K562 (cell line): ENCODE results near the gene ATP9B. TPM values are rescaled to one million over a fixed set of nuclear protein-coding genes. Genes with fewer than 3 reads are reported as not detected.

Experiments used
- ATAC-seq: fragments of 200-7000 bp; cut with Tn5 transposase; 3 replicates; pipeline ENCODE4 v1.9.1; 2020; ENCODE audit warnings: moderate library complexity
- BruUV-seq: library from RNA; stranded (reverse); fragments of 400-500 nt; replicated peaks from 2 replicates; lab custom pipeline; 2021; lab: Mats Ljungman, UMichigan
- CTCF ChIA-PET: fragments of 300-600 bp; formaldehyde crosslinking; extraction: SDS; loops from one replicate; lab custom pipeline; 2021; ENCODE audit warnings: low intra/inter-chr PET ratio; lab: Yijun Ruan, JAX
- POLR2A ChIA-PET: fragments of 300-600, 350-650 bp; sonication (Branson Sonifier 250); formaldehyde crosslinking; extraction: SDS; loops from one replicate; lab custom pipeline; 2021; ENCODE audit warnings: antibody characterized with exemption, inconsistent platforms; lab: Yijun Ruan, JAX
- DNase-seq, 4 experiments: peaks; one replicate each; pipeline versions ENCODE4 v3.0.0 to v3.0.0-alpha.2; 2011 to 2018; ENCODE audit warnings: low spot score in 3 of 4, mixed read lengths in 3 of 4; ENCODE audit errors: extremely low read depth in 1 of 4
- FAIRE-seq: peaks from 2 replicates; lab custom pipeline; 2011; peaks lifted over from hg19 to GRCh38; lab: Jason Lieb, UNC
- H2AFZ ChIP-seq: 2 replicates; pipeline ENCODE4 v1.6.0; 2011; ENCODE audit warnings: low read depth, low read length, control low read depth, inconsistent platforms
- H3K27ac ChIP-seq: fragments of 200-600 bp; 3 replicates; pipeline ENCODE4 v1.8.0; 2011; ENCODE audit warnings: low read depth, mild to moderate bottlenecking, control low read depth, inconsistent platforms, low read length, moderate library complexity, mixed read lengths; ENCODE audit errors: extremely low read depth
- H3K27me3 ChIP-seq, 2 experiments: fragments of 300-600 bp in 1 of 2; 2 replicates in 1 of 2; 3 replicates in 1 of 2; pipeline versions ENCODE4 v1.6.0 to v1.8.0; 2011; ENCODE audit warnings: inconsistent platforms in 2 of 2, low read length in 2 of 2, mild to moderate bottlenecking in 1 of 2, mixed read lengths in 1 of 2, moderate library complexity in 1 of 2; ENCODE audit not compliant: control insufficient read depth in 2 of 2, insufficient read depth in 2 of 2
- H3K36me3 ChIP-seq: fragments of 300-600 bp; 3 replicates; pipeline ENCODE4 v1.8.0; 2011; ENCODE audit warnings: mild to moderate bottlenecking, low read length, inconsistent platforms; ENCODE audit not compliant: control insufficient read depth, insufficient read depth
- H3K4me1 ChIP-seq, 2 experiments: fragments of 200-600 bp in 1 of 2; replicated peaks in 1 of 2; 2 replicates in 1 of 2; 3 replicates in 1 of 2; pipeline versions ENCODE4 v1.5.1 to v1.8.0; 2011; ENCODE audit warnings: inconsistent platforms in 2 of 2, low read length in 2 of 2, mild to moderate bottlenecking in 1 of 2, mixed read lengths in 1 of 2, moderate library complexity in 1 of 2; ENCODE audit not compliant: control insufficient read depth in 2 of 2, insufficient read depth in 2 of 2
- H3K4me2 ChIP-seq: 2 replicates; pipeline ENCODE4 v1.6.1; 2011; ENCODE audit warnings: low read length, control low read depth, inconsistent platforms, mixed read lengths; ENCODE audit not compliant: insufficient read depth
- H3K4me3 ChIP-seq: fragments of 200-600 bp; sonication (generic), shearing (Covaris generic); 2 replicates; pipeline ENCODE4 v1.5.1; 2016; ENCODE audit warnings: control low read depth, inconsistent platforms
- H3K79me2 ChIP-seq: fragments of 200-600 bp; 3 replicates; pipeline ENCODE4 v1.8.0; 2011; ENCODE audit warnings: low read length, inconsistent platforms; ENCODE audit not compliant: control insufficient read depth, insufficient read depth
- H3K9ac ChIP-seq, 2 experiments: 2 replicates each; pipeline versions ENCODE4 v1.6.0 to v1.6.1; 2011; ENCODE audit warnings: low read depth in 2 of 2, low read length in 2 of 2, control low read depth in 1 of 2, inconsistent platforms in 1 of 2, mild to moderate bottlenecking in 1 of 2, mixed read lengths in 1 of 2; ENCODE audit not compliant: insufficient read depth in 1 of 2
- H3K9me1 ChIP-seq: one replicate; pipeline ENCODE4 v1.6.0; 2011; ENCODE audit warnings: inconsistent platforms, mild to moderate bottlenecking, low read length, moderate library complexity; ENCODE audit not compliant: control insufficient read depth, insufficient read depth
- H3K9me3 ChIP-seq: replicated peaks from 2 replicates; pipeline ENCODE4 v1.5.1; 2011; ENCODE audit warnings: low read depth, low read length, inconsistent platforms; ENCODE audit not compliant: control insufficient read depth, insufficient read depth
- H4K20me1 ChIP-seq: replicated peaks from 2 replicates; pipeline ENCODE4 v1.6.1; 2011; ENCODE audit warnings: low read length, inconsistent platforms, mixed read lengths; ENCODE audit not compliant: control insufficient read depth, insufficient read depth
- BRD9 ChIP-seq: fragments of 450-650 bp; IDR thresholded peaks from 2 replicates; pipeline ENCODE4 v1.6.1; 2018; ENCODE audit warnings: low read depth; ENCODE audit not compliant: partially characterized antibody
- FOXP1 ChIP-seq: sonication (generic); formaldehyde crosslinking; IDR thresholded peaks from 2 replicates; pipeline ENCODE4 v1.8.0; 2022; ENCODE audit warnings: mild to moderate bottlenecking, missing genetic modification reagents
- KDM2B ChIP-seq: fragments of 250-450 bp; sonication (Bioruptor Pico); IDR thresholded peaks from 2 replicates; pipeline ENCODE4 v1.8.0; 2021; ENCODE audit warnings: mild to moderate bottlenecking, moderate library complexity
- MCM7 ChIP-seq, 2 experiments: fragments of 450-650 bp; IDR thresholded peaks; 2 replicates each; pipeline ENCODE4 v1.6.1; 2016 to 2018
- MIER1 ChIP-seq: fragments of 450-650 bp; IDR thresholded peaks from 2 replicates; pipeline ENCODE4 v1.6.1; 2016; ENCODE audit warnings: antibody characterized with exemption, mild to moderate bottlenecking, low read depth
- NCOR1 ChIP-seq: fragments of 450-650 bp; IDR thresholded peaks from 2 replicates; pipeline ENCODE4 v1.6.1; 2016; ENCODE audit warnings: mild to moderate bottlenecking, moderate library complexity
- PTBP1 ChIP-seq: fragments of 200-400 bp; formaldehyde crosslinking; IDR thresholded peaks from 2 replicates; pipeline ENCODE4 v1.6.1; 2017; ENCODE audit warnings: low read depth, low read length
- SIN3A ChIP-seq, 2 experiments: fragments of 150-350 bp in 1 of 2; IDR thresholded peaks; 2 replicates each; pipeline ENCODE4 v1.6.1; 2011 to 2016; ENCODE audit warnings: borderline replicate concordance in 2 of 2, low read depth in 2 of 2, low read length in 2 of 2, mild to moderate bottlenecking in 2 of 2, moderate library complexity in 2 of 2; ENCODE audit not compliant: control insufficient read depth in 1 of 2
- THAP12 ChIP-seq: fragments of 250-450 bp; sonication (Bioruptor Pico); IDR thresholded peaks from 2 replicates; pipeline ENCODE4 v1.9.0; 2021; ENCODE audit warnings: mild to moderate bottlenecking, inconsistent platforms
- ZNF12 ChIP-seq: sonication (generic); formaldehyde crosslinking; IDR thresholded peaks from 2 replicates; pipeline ENCODE4 v1.4.0; 2020; ENCODE audit warnings: mild to moderate bottlenecking, missing genetic modification reagents
- WGBS: fragments of 100-300 bp; shearing (Covaris generic); methylation state at CpG from one replicate; pipeline ENCODE4 v1.1.6; 2016; ENCODE audit warnings: low coverage, mixed read lengths; ENCODE audit not compliant: insufficient coverage; ENCODE audit errors: missing lambda C conversion rate; 5-methylcytosine and 5-hydroxymethylcytosine counted together
- in situ Hi-C: fragments of 300-500 bp; cut with MboI; formaldehyde crosslinking; loops from 4 replicates; pipeline ENCODE4 v1.15.0; 2018; ENCODE audit warnings: inconsistent platforms, mixed read lengths
- intact Hi-C: fragments of 100-400 bp; cut with micrococcal nuclease; formaldehyde crosslinking; loops from 2 replicates; pipeline ENCODE4 v1.14.2; 2022
- polyA plus RNA-seq, 8 experiments: library from polyadenylated mRNA; depleted of rRNA in 4 of 8; stranded (reverse) in 5 of 8; unstranded in 3 of 8; fragments of >200 nt; fragmentation: Nextera tagmentation in 2 of 8; fragmentation: Illumina TruSeq in 1 of 8; extraction: Ambion mirVana in 2 of 8; extraction: Trizol in 1 of 8; gene quantifications; 2 replicates each; pipeline versions ENCODE4 v1.2.1 to v1.2.3, GENCODE V29; 2011 to 2014; ENCODE audit warnings: inconsistent platforms in 1 of 8, missing spikeins in 1 of 8
- total RNA-seq, 7 experiments: library from RNA; depleted of rRNA in 6 of 7; stranded (reverse); fragments of >200 nt in 6 of 7; fragmentation: Illumina TruSeq in 2 of 7; extraction: Trizol in 2 of 7; gene quantifications; 2 replicates each; pipeline versions ENCODE4 v1.2.1 to v1.2.3, GENCODE V29; 2011 to 2021; ENCODE audit warnings: low replicate concordance in 1 of 7
- TF ChIP-seq, protein P1 (sequence below), 2 experiments: fragments of 450-650 bp; IDR thresholded peaks; 2 replicates each; pipeline ENCODE4 v1.6.1; 2016; ENCODE audit warnings: mild to moderate bottlenecking in 2 of 2, borderline replicate concordance in 1 of 2, low read depth in 1 of 2, moderate library complexity in 1 of 2

Gene ATP9B
- total and polyA plus RNA-seq, 9 of the 15 experiments (the other 6 are each of a cell fraction or from before 2014, with no cell fraction given), result 0.66 to 13.2 (median 7.9) TPM

GRCh38 chr18:79048245-79048632 lies 21.0 kb upstream of the ATP9B start:
- DNase-seq, result no peak
- intact Hi-C loops (no loop called here), in situ Hi-C loops (no loop called here)
- ATAC-seq, result no peak
- Histone ChIP-seq H4K20me1 (no peaks in the 10 kb centered on the region), H3K9me1 (no peaks in the 10 kb centered on the region), H3K4me2 (no peak overlapping the region), H3K4me1 (peaks cover 0 to 17% of the 10 kb centered on the region in 2 experiments; a peak in 2 of 5 replicates), H3K27me3 (peaks cover 21 to 62% of the 10 kb centered on the region in 2 experiments), H3K27ac (no peak overlapping the region), H3K9me3 (no peaks in the 10 kb centered on the region), H2AFZ (no peak overlapping the region), H3K4me3 (no peak overlapping the region), H3K79me2 (no peaks in the 10 kb centered on the region), H3K9ac (no peak overlapping the region), H3K36me3 (no peaks in the 10 kb centered on the region)
- WGBS, result 2% methylated on average over 8 of the region's 8 CpGs
- BruUV-seq, result no TSS peak
- FAIRE-seq, result no peak
- CTCF ChIA-PET, result no interaction called here
- POLR2A ChIA-PET, result no interaction called here
- TF ChIP-seq MCM7 (IDR thresholded peaks at IDR 0.05) (no peak), FOXP1 (CRISPR knock-in tag) (no peak), SIN3A (IDR thresholded peaks at IDR 0.05; ENCODE audit: borderline replicate concordance in 2 of 2, control insufficient read depth in 1 of 2, low read depth in 2 of 2, low read length in 2 of 2) (no peak), PTBP1 (0 out of 2 replicates have a peak, but pooled peaks have one; percentile 29), KDM2B (no peak), NCOR1 (no peak), BRD9 (no peak), THAP12 (CRISPR knock-in tag) (no peak), MIER1 (peak; percentile 82), ZNF12 (CRISPR knock-in tag) (no peak)
- TF ChIP-seq, protein P1, sequence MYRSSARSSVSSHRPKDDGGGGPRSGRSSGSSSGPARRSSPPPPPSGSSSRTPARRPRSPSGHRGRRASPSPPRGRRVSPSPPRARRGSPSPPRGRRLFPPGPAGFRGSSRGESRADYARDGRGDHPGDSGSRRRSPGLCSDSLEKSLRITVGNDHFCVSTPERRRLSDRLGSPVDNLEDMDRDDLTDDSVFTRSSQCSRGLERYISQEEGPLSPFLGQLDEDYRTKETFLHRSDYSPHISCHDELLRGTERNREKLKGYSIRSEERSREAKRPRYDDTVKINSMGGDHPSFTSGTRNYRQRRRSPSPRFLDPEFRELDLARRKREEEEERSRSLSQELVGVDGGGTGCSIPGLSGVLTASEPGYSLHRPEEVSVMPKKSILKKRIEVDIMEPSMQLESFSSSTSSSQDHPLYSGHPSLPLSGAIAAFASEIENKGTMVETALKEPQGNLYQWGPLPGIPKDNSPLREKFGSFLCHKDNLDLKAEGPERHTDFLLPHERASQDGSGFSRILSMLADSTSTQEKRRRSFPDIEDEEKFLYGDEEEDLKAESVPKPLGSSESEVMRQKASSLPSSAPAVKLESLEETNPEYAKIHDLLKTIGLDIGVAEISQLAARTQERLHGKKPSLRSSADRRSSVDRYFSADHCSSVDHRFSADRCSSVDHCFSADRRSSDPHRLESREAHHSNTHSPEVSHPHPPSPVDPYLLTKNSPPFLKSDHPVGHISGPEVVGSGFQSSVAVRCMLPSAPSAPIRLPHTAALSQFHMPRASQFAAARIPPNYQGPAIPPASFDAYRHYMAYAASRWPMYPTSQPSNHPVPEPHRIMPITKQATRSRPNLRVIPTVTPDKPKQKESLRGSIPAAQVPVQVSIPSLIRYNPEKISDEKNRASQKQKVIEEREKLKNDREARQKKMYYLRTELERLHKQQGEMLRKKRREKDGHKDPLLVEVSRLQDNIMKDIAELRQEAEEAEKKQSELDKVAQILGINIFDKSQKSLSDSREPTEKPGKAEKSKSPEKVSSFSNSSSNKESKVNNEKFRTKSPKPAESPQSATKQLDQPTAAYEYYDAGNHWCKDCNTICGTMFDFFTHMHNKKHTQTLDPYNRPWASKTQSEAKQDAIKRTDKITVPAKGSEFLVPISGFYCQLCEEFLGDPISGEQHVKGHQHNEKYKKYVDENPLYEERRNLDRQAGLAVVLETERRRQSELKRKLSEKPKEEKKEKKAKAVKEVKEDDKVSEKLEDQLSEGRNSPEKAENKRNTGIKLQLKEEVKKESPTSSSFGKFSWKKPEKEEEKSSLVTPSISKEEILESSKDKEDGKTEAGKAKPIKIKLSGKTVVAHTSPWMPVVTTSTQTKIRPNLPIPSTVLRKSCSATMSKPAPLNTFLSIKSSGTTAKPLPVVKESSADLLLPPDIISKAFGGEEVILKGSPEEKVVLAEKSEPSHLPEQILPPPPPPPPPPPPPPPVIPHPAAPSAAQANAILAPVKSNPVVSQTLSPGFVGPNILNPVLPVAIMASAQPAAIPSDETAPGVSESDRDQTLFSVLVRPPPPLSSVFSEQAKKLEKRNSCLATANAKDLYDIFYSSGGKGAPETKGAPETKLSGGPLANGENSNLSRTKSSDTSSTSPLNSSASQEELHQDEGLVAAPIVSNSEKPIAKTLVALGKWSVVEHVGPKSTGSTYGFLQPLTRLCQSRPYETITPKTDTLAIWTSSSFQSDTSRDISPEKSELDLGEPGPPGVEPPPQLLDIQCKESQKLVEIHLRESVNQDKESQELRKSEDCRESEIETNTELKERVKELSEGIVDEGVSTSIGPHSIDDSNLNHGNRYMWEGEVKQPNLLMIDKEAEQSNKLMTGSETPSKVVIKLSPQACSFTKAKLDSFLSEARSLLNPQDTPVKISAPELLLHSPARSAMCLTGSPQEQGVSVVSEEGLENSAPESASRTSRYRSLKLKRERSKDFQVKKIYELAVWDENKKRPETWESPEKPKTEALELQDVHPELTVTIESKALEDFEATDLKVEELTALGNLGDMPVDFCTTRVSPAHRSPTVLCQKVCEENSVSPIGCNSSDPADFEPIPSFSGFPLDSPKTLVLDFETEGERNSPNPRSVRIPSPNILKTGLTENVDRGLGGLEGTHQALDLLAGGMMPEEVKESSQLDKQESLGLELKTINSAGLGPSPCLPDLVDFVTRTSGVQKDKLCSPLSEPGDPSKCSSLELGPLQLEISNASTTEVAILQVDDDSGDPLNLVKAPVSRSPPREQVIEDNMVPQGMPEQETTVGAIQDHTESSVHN (IDR thresholded peaks at IDR 0.05; ENCODE audit: borderline replicate concordance in 1 of 2, low read depth in 1 of 2), result no peak
